Inferior parietal cortex (tissue), 1 donor: ENCODE results near the gene CDR2.
"Not testable (repeated sequence)": the region's sequence is repeated elsewhere in the genome, so short reads cannot be mapped to it uniquely, and the experiment has no call there.

Experiments
- DNase-seq: peaks from one replicate; pipeline ENCODE4 v3.0.0-alpha.2; 2016; ENCODE audit errors: extremely low spot score

The CDR2 gene

DNA sequence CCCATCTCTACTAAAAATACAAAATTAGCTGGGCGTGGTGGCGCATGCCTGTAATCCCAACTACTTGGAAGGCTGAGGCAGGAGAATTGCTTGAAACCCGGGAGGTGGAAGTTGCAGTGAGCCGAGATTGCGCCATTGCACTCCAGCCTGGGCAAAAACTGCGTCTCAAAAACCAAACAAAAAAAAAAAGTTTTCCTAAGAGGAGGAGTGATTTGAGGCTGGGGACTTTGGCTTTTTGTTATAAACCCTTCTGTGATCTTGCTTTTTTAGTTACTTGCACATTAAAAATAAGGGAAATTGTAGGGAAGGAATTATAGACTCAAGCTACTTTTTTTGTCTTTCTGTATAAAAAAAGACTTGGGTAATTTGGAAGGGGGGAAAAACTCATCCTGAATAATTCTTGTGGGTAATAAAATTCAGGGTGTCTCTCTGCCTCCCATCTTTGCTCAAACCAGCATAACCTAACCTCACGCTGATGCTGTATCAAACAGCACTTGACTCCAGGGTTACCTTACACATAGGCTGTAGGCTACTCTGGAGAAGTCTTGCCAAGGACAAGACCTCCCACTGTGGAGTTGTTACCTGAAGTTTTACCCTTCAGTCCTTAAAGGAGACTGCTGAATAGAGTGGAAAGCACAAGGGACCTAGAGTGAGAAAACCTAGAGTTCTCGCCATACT lies 1.7 kb upstream of the CDR2 start:
- DNase-seq = no peak

DNA sequence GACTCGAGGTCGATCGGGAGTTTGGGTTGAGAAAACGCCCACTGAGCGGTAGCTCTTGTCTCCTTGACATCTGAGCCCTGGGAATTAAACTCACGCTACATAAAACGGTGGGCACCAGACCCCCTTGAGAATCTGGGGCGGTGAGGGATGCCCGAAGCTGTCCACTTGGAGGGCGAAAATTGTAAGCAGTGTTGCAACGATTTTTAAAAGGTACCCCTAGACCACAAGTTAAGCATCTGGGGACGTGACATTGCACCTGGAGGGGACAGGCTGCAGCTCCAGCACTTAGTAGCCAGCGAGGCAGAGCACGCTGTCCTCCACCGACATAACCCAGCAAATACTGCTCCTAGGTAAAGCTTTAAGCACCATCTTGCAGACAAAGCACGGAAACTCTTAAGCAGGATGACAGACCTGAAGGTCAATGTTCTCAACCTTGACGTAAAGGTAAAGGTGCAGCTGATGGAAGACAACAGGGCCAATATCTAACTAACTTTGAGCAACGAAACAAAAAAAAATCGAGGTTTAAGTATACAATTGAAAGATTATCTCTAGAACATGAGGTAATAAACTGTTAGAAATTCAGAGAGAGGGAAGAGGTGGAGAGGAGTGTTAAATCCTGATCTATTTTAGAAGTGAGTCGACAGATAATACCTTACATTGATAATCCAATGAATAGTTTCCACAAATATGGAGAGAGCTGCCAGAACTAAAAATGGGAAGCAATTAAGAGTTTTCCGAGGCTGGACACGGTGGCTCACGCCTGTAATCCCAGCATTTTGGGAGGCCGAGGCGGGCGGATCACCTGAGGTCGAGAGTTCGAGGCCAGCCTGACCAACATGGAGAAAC lies 921 bp upstream of the CDR2 start:
- DNase-seq = no peak

DNA sequence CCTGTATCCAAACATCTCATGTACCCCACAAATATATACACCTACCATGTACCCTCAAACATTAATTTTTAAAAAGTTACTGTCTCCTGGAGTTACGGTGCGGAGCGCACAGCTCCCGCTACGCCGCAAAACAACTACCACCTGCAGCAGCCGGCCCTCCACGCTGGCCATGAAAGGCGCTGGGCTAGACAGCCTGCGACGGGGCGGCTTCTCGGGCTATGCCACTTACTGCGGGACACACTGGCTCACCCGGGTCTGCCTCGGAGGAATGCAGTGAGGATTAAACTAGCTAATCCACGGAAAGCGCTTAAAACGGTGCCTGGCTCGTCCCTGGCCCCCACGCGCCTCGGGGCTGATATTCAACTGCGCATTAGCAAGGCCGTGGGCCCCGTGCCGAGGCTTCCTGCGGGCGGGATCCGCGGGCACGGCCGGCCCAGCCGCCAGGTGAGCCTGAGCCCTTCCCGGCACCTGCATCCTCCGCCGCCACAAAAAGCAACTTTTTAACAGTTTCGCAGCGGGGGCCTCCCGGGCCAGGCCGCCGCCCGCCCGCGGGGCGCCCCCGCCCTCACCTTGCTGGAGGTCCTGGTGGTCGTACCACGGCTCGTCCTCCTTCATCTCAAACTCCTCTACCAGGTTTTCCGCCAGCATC lies 633 bp downstream of the CDR2 start:
- no peak for DNase-seq

DNA sequence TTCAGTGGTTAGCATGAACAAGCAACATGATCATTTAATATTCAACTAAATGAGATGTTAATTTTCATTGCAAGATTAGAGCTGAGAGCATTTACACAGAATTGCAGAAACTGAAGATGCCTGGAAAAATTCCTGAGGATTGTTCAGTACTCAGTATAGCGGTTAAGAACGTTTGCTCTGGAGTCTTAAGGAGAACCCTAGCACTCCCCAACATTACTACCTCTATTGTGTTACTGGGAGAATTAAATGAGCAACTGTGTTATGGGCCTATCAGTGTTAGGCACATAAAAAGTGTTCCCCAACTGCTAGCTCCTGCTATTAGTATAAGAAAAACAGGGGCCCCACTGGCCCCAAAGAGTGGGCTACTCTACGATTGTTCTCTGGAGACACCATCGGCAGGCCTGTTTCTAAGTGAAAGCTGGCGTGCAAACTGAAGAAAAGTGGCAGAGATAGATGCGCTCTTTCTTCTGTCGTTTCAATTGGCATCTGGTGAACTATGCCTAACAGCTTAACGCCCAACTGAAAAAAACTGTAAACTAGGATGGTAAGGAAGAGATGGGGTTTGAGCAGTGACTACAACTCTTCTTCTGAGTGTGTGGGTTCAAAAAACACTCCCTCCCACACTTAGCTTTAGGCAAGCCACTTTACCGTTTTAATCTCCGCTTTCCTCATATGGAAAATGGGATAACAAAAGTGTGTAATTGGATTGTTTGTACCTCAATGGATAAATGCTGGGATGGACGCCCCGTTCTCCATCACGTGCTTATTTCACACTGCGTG lies 1.3 kb downstream of the CDR2 start:
- DNase-seq = no peak

DNA sequence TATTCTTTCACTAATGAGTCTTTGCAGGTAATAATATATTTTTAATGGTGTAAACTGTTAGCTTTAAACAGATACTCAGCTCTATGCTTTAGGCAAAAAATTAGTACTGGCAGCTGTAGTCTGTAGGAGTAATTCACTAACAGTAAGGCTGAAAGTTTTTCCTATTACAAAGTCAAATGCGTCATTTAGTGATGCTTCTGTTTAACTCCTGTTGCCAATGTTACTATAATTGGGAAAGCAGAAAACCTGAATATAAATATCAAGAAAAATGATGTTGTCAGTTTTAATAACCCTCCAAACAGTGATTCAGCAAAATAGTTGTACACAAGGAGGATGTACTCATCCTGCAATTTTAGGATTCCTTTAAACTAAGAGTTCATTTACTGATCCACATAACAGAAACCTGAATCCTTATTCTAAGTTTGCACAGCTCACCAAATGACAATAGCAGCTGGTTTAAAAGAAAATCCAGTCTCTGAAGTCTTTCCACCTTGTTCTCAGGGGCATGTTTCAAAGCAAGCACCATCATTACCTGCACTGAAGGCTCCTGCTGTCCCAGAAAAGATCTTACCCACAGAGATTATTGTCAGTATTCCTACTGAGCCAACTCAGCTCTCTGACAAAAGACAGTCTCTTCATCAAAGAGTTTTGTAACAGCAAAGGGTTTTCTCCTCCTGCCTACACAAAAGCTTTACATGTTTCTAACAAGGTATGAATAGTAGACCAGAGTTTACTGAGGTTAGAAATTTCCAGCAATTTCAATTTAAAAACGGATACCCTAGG lies 4.2 kb downstream of the CDR2 start:
- DNase-seq = no peak

DNA sequence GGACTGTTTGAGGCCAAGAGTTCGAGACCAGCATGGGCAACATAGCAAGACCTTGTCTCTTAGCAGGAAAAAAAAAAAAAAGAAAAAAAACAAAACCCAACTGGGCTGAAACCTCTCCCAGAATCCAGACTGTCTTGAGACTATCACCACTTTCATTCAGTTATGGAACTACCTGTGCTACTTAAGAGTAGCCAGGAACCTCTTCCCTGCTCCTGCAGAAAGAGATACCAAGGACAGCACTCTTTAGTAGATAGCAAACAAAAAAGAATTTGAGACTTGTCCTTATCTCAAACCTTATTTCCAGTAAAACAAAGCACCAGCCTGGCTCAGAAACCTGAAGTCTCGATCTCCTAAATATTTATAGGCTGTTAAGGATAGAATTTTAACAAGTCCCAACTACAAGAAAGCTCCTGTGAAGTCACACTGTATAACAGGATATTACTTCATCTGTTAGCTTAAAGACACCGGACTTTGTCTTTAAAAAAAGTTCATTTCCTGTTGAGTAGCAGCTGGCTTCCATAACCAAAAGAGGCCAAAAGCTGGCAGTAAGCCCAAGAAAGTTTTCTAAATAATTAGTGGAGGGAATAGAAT lies 5.1 kb downstream of the CDR2 start:
- DNase-seq = no peak

DNA sequence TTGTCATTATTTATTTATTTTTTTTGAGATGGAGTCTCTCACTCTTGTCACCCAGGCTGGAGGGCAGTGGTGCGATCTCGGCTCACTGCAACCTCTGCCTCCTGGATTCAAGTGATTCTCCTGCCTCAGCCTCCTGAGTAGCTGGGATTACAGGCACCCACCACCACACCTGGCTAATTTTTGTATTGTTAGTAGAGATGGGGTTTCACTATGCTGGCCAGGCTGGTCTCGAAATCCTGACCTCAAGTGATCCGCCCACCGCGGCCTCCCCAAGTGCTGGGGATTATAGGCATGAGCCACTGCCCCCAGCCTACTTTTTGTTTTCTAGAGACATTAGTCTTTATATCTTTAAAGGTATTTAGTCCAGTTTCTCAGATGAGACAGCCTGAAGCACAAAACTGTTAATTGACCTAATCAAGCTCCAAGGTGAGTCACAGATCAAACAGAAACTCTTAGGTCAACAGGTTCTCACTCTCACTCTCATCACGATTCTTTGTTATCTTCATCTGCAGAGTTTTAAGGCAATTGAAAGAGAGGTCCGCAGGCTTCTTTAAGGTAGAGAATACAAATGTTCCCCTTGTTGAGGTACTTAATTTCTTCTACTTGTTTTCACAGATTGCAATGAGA lies 6.1 kb downstream of the CDR2 start:
- DNase-seq = not testable (repeated sequence)

DNA sequence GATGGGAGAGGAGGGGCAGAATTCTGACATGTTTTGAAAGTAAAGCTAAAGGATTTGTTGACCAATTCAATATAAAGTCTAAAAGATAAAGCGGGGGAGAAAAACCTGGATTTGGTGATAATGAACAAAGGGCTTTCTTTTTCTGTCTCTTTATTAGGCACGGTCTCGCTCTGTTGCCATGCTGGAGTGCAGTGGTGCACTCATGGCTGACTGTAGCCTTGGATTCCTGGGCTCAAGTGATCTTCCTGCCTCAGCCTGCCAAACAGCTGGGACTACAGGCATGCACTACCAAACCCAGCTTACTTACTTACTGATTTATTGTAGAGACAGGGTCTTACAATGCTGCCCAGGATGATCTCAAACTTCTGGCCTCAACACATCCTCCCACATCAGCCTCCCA lies 7.5 kb downstream of the CDR2 start:
- no peak for DNase-seq

DNA sequence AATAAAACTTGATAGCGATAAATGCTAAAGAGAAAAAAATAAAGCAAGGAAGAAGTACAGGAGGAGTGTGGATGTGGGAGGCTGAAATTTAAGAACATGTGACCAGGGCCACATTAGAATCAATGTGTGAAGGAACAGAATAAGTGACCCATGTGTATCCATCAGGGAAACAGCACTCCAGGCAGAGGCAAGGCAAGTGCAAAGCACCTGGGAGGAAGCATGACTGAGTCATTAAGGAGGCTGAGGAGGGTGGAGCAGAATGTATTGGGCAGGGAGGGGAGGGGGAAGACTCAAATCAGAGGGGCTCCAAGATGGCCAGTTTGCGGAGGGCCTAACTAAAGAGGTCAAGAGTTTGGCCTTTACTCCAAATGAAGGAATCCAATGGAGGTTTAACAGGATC lies 8.0 kb downstream of the CDR2 start:
- DNase-seq = no peak

DNA sequence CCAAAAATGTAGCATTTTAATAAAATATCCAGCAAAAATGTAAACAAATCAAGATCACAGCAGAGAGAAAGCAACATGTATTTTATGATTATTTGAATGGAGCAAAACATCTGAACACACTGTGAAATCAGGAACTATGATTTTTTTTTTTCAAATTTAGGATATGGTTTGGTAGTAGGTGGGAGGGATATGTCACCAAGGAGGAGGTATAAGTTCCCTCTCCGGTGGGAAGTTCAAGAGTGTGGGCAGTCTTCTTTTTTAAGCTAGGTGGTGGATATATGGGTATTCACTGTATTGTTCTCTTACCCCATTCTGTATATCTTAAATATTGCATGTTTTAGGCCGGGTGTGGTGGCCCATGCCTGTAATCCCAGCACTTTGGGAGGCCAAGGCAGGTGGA lies 10.2 kb downstream of the CDR2 start:
- DNase-seq = no peak

DNA sequence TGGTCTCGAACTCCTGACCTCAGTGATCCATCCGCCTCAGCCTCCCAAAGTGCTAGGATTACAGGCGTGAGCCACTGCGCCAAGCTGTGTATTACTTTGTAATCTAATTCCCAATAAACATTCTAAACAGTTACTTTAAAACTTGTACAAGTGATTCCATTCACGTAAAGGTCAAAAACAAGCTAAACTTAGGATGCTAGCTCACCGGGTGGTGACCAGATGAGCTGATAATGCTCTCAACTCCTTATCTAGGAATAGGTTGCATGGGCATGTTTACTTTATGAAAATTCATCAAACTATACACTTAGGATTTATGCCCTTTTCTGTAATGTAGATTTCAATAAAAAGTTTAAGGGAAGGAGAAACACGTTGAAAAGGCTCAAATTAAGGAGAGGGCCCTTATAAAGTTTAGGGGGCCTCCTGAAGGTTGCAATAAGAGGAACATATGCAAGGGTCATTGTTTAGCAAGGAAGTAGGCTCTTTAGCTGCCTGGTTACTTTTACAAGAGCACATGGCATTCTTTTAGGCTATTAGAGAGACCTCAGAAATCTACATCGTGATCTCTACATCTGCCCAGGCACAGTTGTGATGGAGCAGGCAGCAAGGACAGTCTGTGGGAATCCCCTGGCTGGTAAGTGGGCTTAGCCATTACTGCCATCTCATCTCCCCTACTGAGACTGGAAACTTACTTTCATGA lies 13.3 kb downstream of the CDR2 start:
- DNase-seq = no peak

DNA sequence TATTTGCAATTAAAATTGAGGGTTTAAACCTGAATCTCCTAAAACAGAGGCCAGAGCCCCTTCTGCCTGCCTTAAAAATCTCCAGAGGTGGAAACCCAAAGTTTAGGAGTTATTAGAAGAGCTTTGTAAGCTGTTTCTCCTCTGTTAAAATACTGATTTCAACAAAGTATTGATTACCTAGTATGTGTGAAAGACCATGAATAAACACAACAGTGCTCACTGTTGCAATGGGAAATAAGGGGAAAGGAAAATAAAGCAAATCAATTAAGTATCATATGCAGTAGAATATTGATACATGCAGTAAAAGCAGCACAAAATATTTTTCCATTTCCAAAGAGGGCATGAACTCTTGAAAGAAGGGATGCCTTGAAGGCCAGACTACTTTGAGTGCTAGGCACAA lies 14.7 kb downstream of the CDR2 start:
- no peak for DNase-seq

DNA sequence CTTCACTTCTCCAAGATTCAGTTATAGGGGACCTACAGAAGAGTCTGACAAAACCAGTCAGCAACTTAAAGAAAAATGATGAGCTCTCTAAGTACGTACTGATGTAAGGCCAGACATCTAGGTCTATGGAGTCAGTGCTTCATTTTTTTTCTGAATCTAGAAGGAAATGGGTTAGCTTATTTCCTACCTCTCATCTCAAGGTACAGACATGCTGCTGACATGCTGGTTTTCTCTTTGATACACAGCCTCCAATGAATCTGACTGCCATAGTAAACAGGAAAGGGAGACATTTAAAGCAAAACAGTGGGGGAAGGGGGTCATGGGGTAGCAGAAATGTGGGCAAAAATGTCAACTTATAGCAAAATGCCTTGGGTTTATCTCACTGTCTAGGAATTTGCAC lies 16.4 kb downstream of the CDR2 start:
- DNase-seq = no peak

DNA sequence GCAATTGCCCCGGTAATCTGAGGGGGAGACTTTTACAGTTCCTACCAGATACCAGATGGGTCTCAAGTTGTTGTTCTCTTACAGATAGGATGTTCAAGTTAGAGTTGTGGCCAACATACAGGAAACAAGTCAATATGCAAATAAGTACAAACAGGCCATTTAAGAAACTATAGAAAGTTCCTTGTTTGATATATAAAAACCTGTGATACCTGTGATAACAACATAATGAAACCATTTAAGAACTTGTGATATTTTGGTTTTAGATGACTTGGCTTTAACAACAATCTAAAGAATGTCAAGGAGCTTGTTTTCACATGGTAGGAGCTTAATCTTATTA lies 16.8 kb downstream of the CDR2 start:
- DNase-seq = no peak

DNA sequence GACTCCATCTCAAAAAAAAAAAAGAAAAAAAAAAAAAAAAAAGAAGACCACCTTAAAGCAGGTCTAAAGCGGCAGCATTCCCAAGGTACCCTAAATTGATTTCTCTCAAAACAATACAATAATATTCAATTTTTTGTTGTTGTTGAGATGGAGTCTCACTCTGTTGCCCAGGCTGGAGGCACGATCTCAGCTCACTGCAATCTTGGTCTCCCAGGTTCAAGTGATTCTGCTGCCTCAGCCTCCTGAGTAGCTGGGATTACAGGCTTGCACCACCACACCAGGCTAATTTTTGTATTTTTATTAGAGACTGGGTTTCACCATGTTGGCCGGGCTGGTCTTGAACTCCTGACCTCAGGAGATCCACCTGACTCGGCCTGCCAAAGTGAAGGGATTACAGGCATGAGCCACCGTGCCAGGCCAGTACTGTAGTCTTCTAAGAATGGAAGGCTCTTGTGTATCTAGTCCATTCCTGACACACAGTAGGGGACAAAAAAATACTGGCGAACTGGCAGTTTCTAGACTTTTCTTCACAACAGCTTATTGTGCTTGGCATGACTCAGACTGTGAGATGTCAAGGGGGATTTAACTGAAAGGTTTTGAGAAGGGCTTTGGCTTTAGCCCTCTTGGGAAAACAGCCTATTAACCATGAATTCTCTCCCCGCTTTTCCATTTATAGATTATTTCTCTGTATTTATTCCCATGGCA lies 17.3 kb downstream of the CDR2 start:
- DNase-seq = no peak

DNA sequence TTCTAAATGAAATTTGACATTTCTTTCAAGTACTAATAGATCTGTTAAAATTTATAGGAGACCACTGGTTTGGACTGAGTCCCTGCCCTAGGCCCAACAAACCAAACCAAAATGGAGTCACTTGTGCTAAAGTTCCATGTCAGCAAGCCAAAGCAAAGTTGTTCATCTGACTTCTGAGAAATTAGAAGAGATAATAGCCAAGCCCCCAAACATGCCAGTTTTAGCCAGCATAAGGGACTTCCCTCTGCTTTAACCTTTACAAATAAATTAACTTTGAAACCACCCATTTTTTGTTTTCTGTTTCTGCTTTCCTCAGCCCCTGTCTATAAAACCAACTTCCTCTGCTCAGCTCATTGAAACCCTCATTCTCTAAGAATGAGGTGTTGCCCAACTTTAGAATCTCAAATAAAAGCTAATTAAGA lies 18.9 kb downstream of the CDR2 start:
- no peak for DNase-seq

DNA sequence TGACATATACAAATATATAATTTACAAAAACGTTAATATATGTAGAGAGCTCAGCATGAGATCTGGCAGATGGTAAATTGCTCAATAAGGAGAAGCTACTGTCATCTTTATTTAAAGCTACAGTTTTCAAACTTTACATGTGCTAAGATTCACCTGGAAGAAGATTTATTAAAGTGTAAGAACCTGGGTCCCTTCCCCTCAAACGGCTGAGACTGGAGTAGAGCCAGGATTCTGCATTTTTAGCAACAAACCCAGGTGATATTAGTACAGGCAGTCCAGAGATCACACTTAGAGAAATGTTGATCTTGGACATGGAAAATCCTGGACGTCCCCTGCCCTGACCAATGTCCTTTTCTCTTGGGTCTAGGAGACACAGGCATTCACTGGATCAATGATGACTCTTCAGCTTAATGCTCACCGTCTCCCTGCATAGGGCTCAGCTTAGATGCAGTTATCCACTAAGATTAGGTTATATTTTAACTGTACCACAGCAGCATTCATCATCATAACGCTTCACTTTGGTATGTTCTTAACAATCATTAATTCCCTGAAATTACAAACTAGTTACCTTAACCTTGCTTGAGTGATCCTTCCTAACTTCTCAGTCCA lies 20.4 kb downstream of the CDR2 start:
- DNase-seq = no peak

DNA sequence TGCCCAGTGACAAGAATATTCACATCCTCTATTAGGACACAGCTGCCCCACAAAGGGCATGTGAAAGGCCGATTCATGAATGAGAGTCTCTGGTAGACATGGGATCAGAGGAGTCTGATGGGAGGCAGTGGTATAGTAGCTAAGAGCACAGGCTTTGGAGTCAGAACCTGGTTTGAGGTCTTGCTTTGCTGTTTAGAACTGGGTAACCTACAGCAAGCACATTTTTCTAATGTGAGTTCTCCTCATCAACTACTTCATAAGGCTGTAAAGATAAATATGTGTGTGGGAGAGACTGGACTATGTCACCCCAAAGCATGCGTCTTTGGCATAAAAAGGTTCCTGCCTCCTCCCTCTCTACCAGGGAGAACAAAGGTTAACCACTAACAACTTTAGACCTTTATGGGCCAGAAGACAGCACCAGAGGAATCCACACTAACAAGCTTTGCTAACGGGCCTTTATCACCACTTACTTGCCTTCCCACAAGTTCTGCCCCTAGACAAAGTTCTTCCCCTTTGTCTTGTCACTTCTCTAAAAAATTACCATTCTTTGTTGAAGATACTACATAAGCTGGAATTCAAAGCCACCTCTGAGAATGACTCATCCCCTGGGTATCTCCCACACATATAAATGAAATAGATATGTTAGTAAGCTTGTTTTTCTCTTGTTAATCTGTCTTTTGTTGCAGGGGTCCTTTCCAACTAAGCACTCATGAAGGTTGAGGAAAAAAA lies 21.1 kb downstream of the CDR2 start:
- DNase-seq = peak; percentile 14
